B cell (primary cell): ENCODE measurements around the gene RABGAP1L. TPM values are rescaled to one million over a fixed set of nuclear protein-coding genes. Genes with fewer than 3 reads are reported as not detected.

Experiments
- ATAC-seq: fragments of 200-7000 bp; cut with Tn5 transposase; one replicate; pipeline ENCODE4 v1.10.0; 2021; ENCODE audit warnings: low read depth, mild to moderate bottlenecking, moderate number of reproducible peaks, moderate library complexity
- CTCF ChIA-PET: fragments of 350-600 bp; sonication (Branson Sonifier 250); formaldehyde crosslinking; loops from one replicate; lab custom pipeline; 2021; ENCODE audit warnings: antibody characterized with exemption, inconsistent platforms; lab: Charles Lee
- POLR2A ChIA-PET: fragments of 350-600 bp; sonication (Branson Sonifier 250); formaldehyde crosslinking; loops from one replicate; lab custom pipeline; 2021; ENCODE audit warnings: antibody characterized with exemption; lab: Charles Lee
- DNase-seq: peaks from one replicate; pipeline ENCODE4 v3.0.0; 2013
- H2AFZ ChIP-seq: 2 replicates; pipeline ENCODE4 v1.6.1; 2012; ENCODE audit warnings: mild to moderate bottlenecking, low read depth, low read length; ENCODE audit not compliant: insufficient read depth, poor library complexity, severe bottlenecking
- H3K27ac ChIP-seq, 2 donors: 1 replicate in 1 of 2; 2 replicates in 1 of 2; pipeline ENCODE4 v1.5.1; 2012 to 2013; ENCODE audit warnings: low read length in 2 of 2, mild to moderate bottlenecking in 2 of 2, moderate library complexity in 1 of 2
- H3K27me3 ChIP-seq, 4 experiments: fragments of 200-600 bp in 1 of 4; sonication (generic) in 1 of 4; replicated peaks in 1 of 4; 1 replicate in 2 of 4; 2 replicates in 2 of 4; pipeline versions ENCODE4 v1.6.1 to v1.7.0; 2013 to 2016; ENCODE audit warnings: low read length in 3 of 4, mild to moderate bottlenecking in 2 of 4, mixed read lengths in 1 of 4, moderate library complexity in 1 of 4; ENCODE audit not compliant: insufficient read depth in 4 of 4, control insufficient read depth in 3 of 4; ENCODE audit errors: control extremely low read depth in 1 of 4
- H3K36me3 ChIP-seq, 2 experiments: replicated peaks in 1 of 2; 1 replicate in 1 of 2; 2 replicates in 1 of 2; pipeline versions ENCODE4 v1.6.1 to v1.7.1; 2013; ENCODE audit warnings: low read length in 1 of 2; ENCODE audit not compliant: insufficient read depth in 2 of 2, control insufficient read depth in 1 of 2; ENCODE audit errors: control extremely low read depth in 1 of 2, extremely low read depth in 1 of 2
- H3K4me1 ChIP-seq, 2 donors: fragments of 200-600 bp in 1 of 2; sonication (generic) in 1 of 2; 1 replicate in 1 of 2; 2 replicates in 1 of 2; pipeline versions ENCODE4 v1.5.1 to v1.6.1; 2013 to 2017; ENCODE audit warnings: low read length in 2 of 2; ENCODE audit not compliant: control insufficient read depth in 2 of 2, insufficient read depth in 2 of 2
- H3K4me2 ChIP-seq: replicated peaks from 2 replicates; pipeline ENCODE3; 2012; ENCODE audit warnings: mild to moderate bottlenecking, low read depth, low read length; ENCODE audit not compliant: poor library complexity, severe bottlenecking
- H3K4me3 ChIP-seq, 5 experiments: fragments of 200-600 bp in 1 of 5; sonication (generic) in 1 of 5; 1 replicate in 3 of 5; 2 replicates in 2 of 5; pipeline versions ENCODE4 v1.5.1 to v1.7.0; 2011 to 2016; ENCODE audit warnings: low read length in 4 of 5, mild to moderate bottlenecking in 4 of 5, low read depth in 2 of 5, control low read depth in 1 of 5, moderate library complexity in 1 of 5; ENCODE audit not compliant: insufficient read depth in 1 of 5; ENCODE audit errors: control extremely low read depth in 1 of 5, extremely low read depth in 1 of 5
- H3K79me2 ChIP-seq: fragments of 200-600 bp; sonication (generic); one replicate; pipeline ENCODE4 v1.6.0; 2016; ENCODE audit warnings: low read length; ENCODE audit not compliant: control insufficient read depth, insufficient read depth
- H3K9ac ChIP-seq: fragments of 200-600 bp; sonication (generic); 2 replicates; pipeline ENCODE4 v1.6.1; 2017; ENCODE audit warnings: mild to moderate bottlenecking, low read length, moderate library complexity
- H3K9me3 ChIP-seq, 3 donors: one replicate each; pipeline versions ENCODE4 v1.6.1 to v1.7.1; 2013; ENCODE audit warnings: low read length in 2 of 3; ENCODE audit not compliant: control insufficient read depth in 2 of 3, insufficient read depth in 1 of 3; ENCODE audit errors: control extremely low read depth in 1 of 3
- H4K20me1 ChIP-seq: 2 replicates; pipeline ENCODE4 v1.6.0; 2012; ENCODE audit warnings: mild to moderate bottlenecking, low read length; ENCODE audit not compliant: insufficient read depth, control insufficient read depth, poor library complexity, severe bottlenecking
- H3K27ac Mint-ChIP-seq: one replicate; pipeline ENCODE4 v1.8.0; 2021; ENCODE audit warnings: mixed read lengths
- H3K27me3 Mint-ChIP-seq: one replicate; pipeline ENCODE4 v1.8.0; 2021; ENCODE audit warnings: mixed read lengths
- H3K4me1 Mint-ChIP-seq: one replicate; pipeline ENCODE4 v1.8.0; 2021; ENCODE audit warnings: mixed read lengths
- H3K4me3 Mint-ChIP-seq: one replicate; pipeline ENCODE4 v1.8.0; 2021; ENCODE audit warnings: mixed read lengths
- H3K9me3 Mint-ChIP-seq: one replicate; pipeline ENCODE4 v1.8.0; 2022; ENCODE audit warnings: mixed read lengths; ENCODE audit not compliant: insufficient read depth
- EZH2 ChIP-seq: IDR thresholded peaks from 2 replicates; pipeline ENCODE4 v1.6.1; 2012; ENCODE audit warnings: borderline replicate concordance, low read depth, mild to moderate bottlenecking, moderate library complexity, low read length; ENCODE audit not compliant: insufficient read depth, poor library complexity, severe bottlenecking
- WGBS: methylation state at CpG from one replicate; pipeline ENCODE4 v1.1.5; 2013; ENCODE audit warnings: missing lambda C conversion rate; ENCODE audit not compliant: insufficient coverage; 5-methylcytosine and 5-hydroxymethylcytosine counted together
- intact Hi-C: fragments of 100-400 bp; cut with micrococcal nuclease; formaldehyde crosslinking; loops from one replicate; pipeline ENCODE4 v1.10.0; 2022
- polyA plus RNA-seq: library from polyadenylated mRNA; depleted of rRNA; stranded (reverse); fragments of >200 nt; gene quantifications from 2 replicates; pipeline ENCODE4 v1.2.3, GENCODE V29; 2012
- total RNA-seq, 2 donors: library from RNA; stranded (reverse); fragments of 120-200 nt in 1 of 2; gene quantifications; 1 replicate in 1 of 2; 2 replicates in 1 of 2; pipeline versions ENCODE4 v1.2.3 to v1.2.4, GENCODE V29; 2013 to 2022
- TF ChIP-seq, protein P1 (sequence below): fragments of 200-600 bp; IDR thresholded peaks from one replicate; pipeline ENCODE4 v1.8.0; 2022; ENCODE audit warnings: antibody characterized with exemption, mild to moderate bottlenecking

Gene RABGAP1L
- total and polyA plus RNA-seq, 2 donors (not counting 1 experiment from before 2014, with no cell fraction given) = 34.9 to 159 TPM

DNA sequence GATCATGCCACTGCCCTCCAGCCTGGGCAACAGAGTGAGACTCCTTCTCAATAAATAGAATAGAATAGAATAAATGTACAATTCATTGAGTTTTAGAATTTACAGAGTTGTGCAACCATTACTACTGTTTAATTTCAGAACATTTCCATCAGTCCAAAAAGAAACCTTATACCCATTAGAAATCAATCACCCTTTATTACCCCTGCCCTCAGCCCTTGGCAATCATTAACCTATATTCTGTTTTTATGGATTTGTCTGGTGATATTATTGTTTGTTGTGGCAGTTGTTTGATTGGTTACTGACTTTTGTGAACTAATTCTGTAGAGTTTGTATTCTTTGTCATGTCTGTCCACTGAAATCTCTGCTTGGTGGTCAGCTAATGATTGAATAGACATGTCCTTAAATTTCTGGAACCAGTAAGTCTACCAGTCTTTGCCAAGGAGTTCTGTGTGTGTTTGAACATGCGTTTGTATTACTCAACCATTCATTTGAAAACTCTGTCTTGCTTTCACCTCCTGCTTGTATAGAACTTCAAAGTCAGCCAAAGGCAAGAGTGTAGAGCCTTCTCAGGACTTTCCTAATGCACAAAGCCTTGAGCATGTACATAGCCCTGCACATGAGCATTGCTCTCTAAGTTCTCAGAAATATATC, 497.2 kb downstream of the RABGAP1L start:
- H3K4me1 Mint-ChIP-seq = peaks cover 4% of the 10 kb centered on the region
- Histone ChIP-seq H3K9ac (no peak overlapping the region), H3K27me3 (no peaks in the 10 kb centered on the region), H3K27ac (no peak overlapping the region), H3K9me3 (peaks cover 0 to 3% (median 0%) of the 10 kb centered on the region in 3 donors), H4K20me1 (no peaks in the 10 kb centered on the region), H3K36me3 (peaks cover 0 to 3% of the 10 kb centered on the region in 2 experiments), H3K79me2 (no peaks in the 10 kb centered on the region), H2AFZ (no peak overlapping the region), H3K4me2 (no peak overlapping the region), H3K4me1 (no peaks in the 10 kb centered on the region), H3K4me3 (no peak overlapping the region)
- peaks cover 6% of the 10 kb centered on the region for H3K9me3 Mint-ChIP-seq
- WGBS = 100% methylated on average over 1 of the region's 1 CpG
- CTCF ChIA-PET = no interaction called here
- DNase-seq (no peak), ATAC-seq (no peak)
- no peaks in the 10 kb centered on the region for H3K27me3 Mint-ChIP-seq
- intact Hi-C loops = no loop called here
- H3K27ac Mint-ChIP-seq = no peak overlapping the region
- TF ChIP-seq, protein P1, sequence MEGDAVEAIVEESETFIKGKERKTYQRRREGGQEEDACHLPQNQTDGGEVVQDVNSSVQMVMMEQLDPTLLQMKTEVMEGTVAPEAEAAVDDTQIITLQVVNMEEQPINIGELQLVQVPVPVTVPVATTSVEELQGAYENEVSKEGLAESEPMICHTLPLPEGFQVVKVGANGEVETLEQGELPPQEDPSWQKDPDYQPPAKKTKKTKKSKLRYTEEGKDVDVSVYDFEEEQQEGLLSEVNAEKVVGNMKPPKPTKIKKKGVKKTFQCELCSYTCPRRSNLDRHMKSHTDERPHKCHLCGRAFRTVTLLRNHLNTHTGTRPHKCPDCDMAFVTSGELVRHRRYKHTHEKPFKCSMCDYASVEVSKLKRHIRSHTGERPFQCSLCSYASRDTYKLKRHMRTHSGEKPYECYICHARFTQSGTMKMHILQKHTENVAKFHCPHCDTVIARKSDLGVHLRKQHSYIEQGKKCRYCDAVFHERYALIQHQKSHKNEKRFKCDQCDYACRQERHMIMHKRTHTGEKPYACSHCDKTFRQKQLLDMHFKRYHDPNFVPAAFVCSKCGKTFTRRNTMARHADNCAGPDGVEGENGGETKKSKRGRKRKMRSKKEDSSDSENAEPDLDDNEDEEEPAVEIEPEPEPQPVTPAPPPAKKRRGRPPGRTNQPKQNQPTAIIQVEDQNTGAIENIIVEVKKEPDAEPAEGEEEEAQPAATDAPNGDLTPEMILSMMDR = no peak
- no peak for TF ChIP-seq EZH2
- POLR2A ChIA-PET = no interaction called here
- H3K4me3 Mint-ChIP-seq = no peak overlapping the region

GRCh38 chr1:174657411-174657810, 498.1 kb downstream of the RABGAP1L start:
- Histone ChIP-seq H4K20me1 (no peaks in the 10 kb centered on the region), H3K27me3 (no peaks in the 10 kb centered on the region), H3K9ac (no peak overlapping the region), H3K79me2 (no peaks in the 10 kb centered on the region), H3K36me3 (peaks cover 0 to 3% of the 10 kb centered on the region in 2 experiments), H3K9me3 (peaks cover 0 to 3% (median 0%) of the 10 kb centered on the region in 3 donors), H3K4me3 (no peak overlapping the region), H3K4me1 (no peaks in the 10 kb centered on the region), H3K27ac (no peak overlapping the region), H2AFZ (no peak overlapping the region), H3K4me2 (no peak overlapping the region)
- Mint-ChIP-seq H3K9me3 (peaks cover 5% of the 10 kb centered on the region), H3K27ac (no peak overlapping the region), H3K27me3 (no peaks in the 10 kb centered on the region), H3K4me1 (peaks cover 4% of the 10 kb centered on the region), H3K4me3 (no peak overlapping the region)
- no peak for DNase-seq
- POLR2A ChIA-PET = no interaction called here
- intact Hi-C loops = no loop called here
- TF ChIP-seq EZH2 = no peak
- TF ChIP-seq, protein P1 = no peak
- ATAC-seq = no peak
- CTCF ChIA-PET = no interaction called here
